Adipocyte (in vitro differentiated cells): ENCODE measurements around the gene FOXA1.

Experiments
- DNase-seq: peaks from one replicate; pipeline ENCODE4 v3.0.0-alpha.2; 2015; ENCODE audit warnings: low read depth
- H3K27me3 ChIP-seq: replicated peaks from 2 replicates; pipeline ENCODE4 v1.7.0; 2013; ENCODE audit warnings: mild to moderate bottlenecking, low read length, moderate library complexity; ENCODE audit not compliant: control insufficient read depth, insufficient read depth
- H3K36me3 ChIP-seq: 2 replicates; pipeline ENCODE4 v1.7.0; 2013; ENCODE audit warnings: low read length, mild to moderate bottlenecking, moderate library complexity; ENCODE audit not compliant: control insufficient read depth, insufficient read depth, severe bottlenecking
- H3K4me1 ChIP-seq: 2 replicates; pipeline ENCODE4 v1.7.0; 2013; ENCODE audit warnings: mild to moderate bottlenecking, low read length, moderate library complexity; ENCODE audit not compliant: control insufficient read depth, insufficient read depth
- H3K4me3 ChIP-seq: 2 replicates; pipeline ENCODE4 v1.7.0; 2013; ENCODE audit warnings: mild to moderate bottlenecking, low read length, moderate library complexity
- H3K9ac ChIP-seq: 2 replicates; pipeline ENCODE4 v1.7.0; 2013; ENCODE audit warnings: mild to moderate bottlenecking, low read length, moderate library complexity
- H3K9me3 ChIP-seq: 2 replicates; pipeline ENCODE4 v1.7.0; 2013; ENCODE audit warnings: mild to moderate bottlenecking, low read length, moderate library complexity; ENCODE audit not compliant: control insufficient read depth

Gene FOXA1

GRCh38 chr14:37545174-37545573, 49.9 kb downstream of the FOXA1 start:
- H3K4me3 ChIP-seq, result no peak overlapping the region

GRCh38 chr14:37544407-37544806, 50.6 kb downstream of the FOXA1 start:
- DNase-seq, result no peak
- no peak overlapping the region for H3K4me3 ChIP-seq
- no peaks in the 10 kb centered on the region for H3K9me3 ChIP-seq
- no peak overlapping the region for H3K9ac ChIP-seq
- peaks cover 5% of the 10 kb centered on the region for H3K4me1 ChIP-seq
- no peaks in the 10 kb centered on the region for H3K36me3 ChIP-seq
- H3K27me3 ChIP-seq, result no peaks in the 10 kb centered on the region

More at GRCh38 chr14:37545174-37545573, 49.9 kb downstream of the FOXA1 start:
- Histone ChIP-seq H3K9me3 (no peaks in the 10 kb centered on the region), H3K36me3 (no peaks in the 10 kb centered on the region), H3K27me3 (no peaks in the 10 kb centered on the region), H3K4me1 (peaks cover 5% of the 10 kb centered on the region), H3K9ac (no peak overlapping the region)
- DNase-seq, result peak; percentile 60

GRCh38 chr14:37539992-37540391, 55.1 kb downstream of the FOXA1 start:
- no peak for DNase-seq
- Histone ChIP-seq H3K36me3 (no peaks in the 10 kb centered on the region), H3K4me3 (no peak overlapping the region), H3K9ac (no peak overlapping the region), H3K4me1 (no peaks in the 10 kb centered on the region), H3K27me3 (no peaks in the 10 kb centered on the region), H3K9me3 (no peaks in the 10 kb centered on the region)
